SK-N-SH treated with all-trans-retinoic acid at 6 μM for 48 hours (cell line): ENCODE results near the gene SARS1.

Experiments
- ATAC-seq: fragments of 200-7000 bp; cut with Tn5 transposase; 3 replicates; pipeline ENCODE4 v1.9.1; 2020; ENCODE audit warnings: mild to moderate bottlenecking, moderate library complexity
- BACH2 ChIP-seq: fragments of 250-450 bp; sonication (Bioruptor Pico); IDR thresholded peaks from 2 replicates; pipeline ENCODE4 v1.9.0; 2021; ENCODE audit warnings: mild to moderate bottlenecking, borderline replicate concordance
- CSDC2 ChIP-seq: fragments of 250-450 bp; sonication (Bioruptor Pico); IDR thresholded peaks from 2 replicates; pipeline ENCODE4 v1.5.0; 2020; ENCODE audit warnings: mild to moderate bottlenecking, moderate library complexity
- ESRRG ChIP-seq: fragments of 250-450 bp; sonication (Bioruptor Pico); IDR thresholded peaks from 2 replicates; pipeline ENCODE4 v1.6.1; 2021; ENCODE audit warnings: mild to moderate bottlenecking
- GLIS3 ChIP-seq: fragments of 250-450 bp; sonication (Bioruptor Pico); IDR thresholded peaks from 2 replicates; pipeline ENCODE4 v1.5.0; 2020; ENCODE audit warnings: mild to moderate bottlenecking, moderate library complexity
- ISL1 ChIP-seq: fragments of 250-450 bp; sonication (Bioruptor Pico); IDR thresholded peaks from 2 replicates; pipeline ENCODE4 v2.1.2; 2022; ENCODE audit warnings: mild to moderate bottlenecking, moderate library complexity
- PPARA ChIP-seq: fragments of 250-450 bp; sonication (Bioruptor Pico); IDR thresholded peaks from 2 replicates; pipeline ENCODE4 v1.5.0; 2020; ENCODE audit warnings: mild to moderate bottlenecking, borderline replicate concordance
- RARB ChIP-seq: fragments of 250-450 bp; sonication (Bioruptor Pico); IDR thresholded peaks from 2 replicates; pipeline ENCODE4 v1.8.0; 2021; ENCODE audit warnings: mild to moderate bottlenecking, moderate library complexity
- SNAI2 ChIP-seq: fragments of 250-450 bp; sonication (Bioruptor Pico); IDR thresholded peaks from 2 replicates; pipeline ENCODE4 v1.5.0; 2020; ENCODE audit warnings: mild to moderate bottlenecking, moderate library complexity
- TCF4 ChIP-seq: fragments of 250-450 bp; sonication (Bioruptor Pico); IDR thresholded peaks from 2 replicates; pipeline ENCODE4 v1.8.0; 2021; ENCODE audit warnings: mild to moderate bottlenecking, moderate library complexity, borderline replicate concordance
- ZC3H10 ChIP-seq: fragments of 250-450 bp; sonication (Bioruptor Pico); IDR thresholded peaks from 2 replicates; pipeline ENCODE4 v1.5.1; 2021; ENCODE audit warnings: mild to moderate bottlenecking, moderate library complexity
- ZFP3 ChIP-seq: fragments of 250-450 bp; sonication (Bioruptor Pico); IDR thresholded peaks from 2 replicates; pipeline ENCODE4 v1.5.0; 2020; ENCODE audit warnings: mild to moderate bottlenecking, moderate library complexity
- ZNF70 ChIP-seq: fragments of 450-650 bp; formaldehyde crosslinking; IDR thresholded peaks from 2 replicates; pipeline ENCODE4 v1.5.0; 2020; ENCODE audit warnings: mild to moderate bottlenecking, moderate library complexity
- ZNF8 ChIP-seq: fragments of 450-650 bp; formaldehyde crosslinking; IDR thresholded peaks from 2 replicates; pipeline ENCODE4 v1.5.0; 2020; ENCODE audit warnings: mild to moderate bottlenecking, moderate library complexity
- TF ChIP-seq, protein P1 (sequence below): fragments of 250-450 bp; sonication (Bioruptor Pico); IDR thresholded peaks from 2 replicates; pipeline ENCODE4 v1.5.0; 2020; ENCODE audit warnings: mild to moderate bottlenecking, moderate library complexity
- TF ChIP-seq, protein P2 (sequence below): fragments of 250-450 bp; sonication (Bioruptor Pico); IDR thresholded peaks from 2 replicates; pipeline ENCODE4 v1.8.0; 2021; ENCODE audit warnings: low read depth, mild to moderate bottlenecking, moderate library complexity, borderline replicate concordance
- TF ChIP-seq, protein P3 (sequence below): fragments of 250-450 bp; sonication (Bioruptor Pico); IDR thresholded peaks from 2 replicates; pipeline ENCODE4 v1.8.0; 2020; ENCODE audit warnings: mild to moderate bottlenecking, moderate library complexity, borderline replicate concordance
- TF ChIP-seq, protein P4 (sequence below): fragments of 250-450 bp; sonication (Bioruptor Pico); IDR thresholded peaks from 2 replicates; pipeline ENCODE4 v1.5.1; 2020; ENCODE audit warnings: low read depth, mild to moderate bottlenecking, moderate library complexity
- TF ChIP-seq, protein P5 (sequence below): fragments of 250-450 bp; sonication (Bioruptor Pico); IDR thresholded peaks from 2 replicates; pipeline ENCODE4 v1.5.1; 2021; ENCODE audit warnings: mild to moderate bottlenecking, moderate library complexity

SARS1 gene

DNA sequence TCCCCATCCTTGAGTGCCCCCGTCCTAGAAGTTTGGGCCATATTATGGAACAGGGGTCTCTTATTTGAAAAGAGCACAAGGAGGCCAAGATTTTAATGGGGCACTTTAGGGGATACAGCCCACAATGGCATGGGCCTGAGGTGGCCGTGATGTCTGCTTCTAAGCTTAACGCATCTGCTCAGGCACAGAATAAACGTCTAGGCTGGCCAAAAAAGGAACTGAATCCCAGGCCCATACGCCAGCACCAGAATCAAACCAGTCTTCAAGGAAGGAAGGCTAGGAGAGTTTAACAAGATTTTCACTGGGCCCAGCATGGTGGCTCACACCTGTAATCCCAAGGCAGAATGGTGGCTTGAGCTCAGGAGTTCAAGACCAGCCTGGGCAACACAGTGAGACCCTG, 9.2 kb upstream of the SARS1 start (continued):
- TF ChIP-seq, protein P1, sequence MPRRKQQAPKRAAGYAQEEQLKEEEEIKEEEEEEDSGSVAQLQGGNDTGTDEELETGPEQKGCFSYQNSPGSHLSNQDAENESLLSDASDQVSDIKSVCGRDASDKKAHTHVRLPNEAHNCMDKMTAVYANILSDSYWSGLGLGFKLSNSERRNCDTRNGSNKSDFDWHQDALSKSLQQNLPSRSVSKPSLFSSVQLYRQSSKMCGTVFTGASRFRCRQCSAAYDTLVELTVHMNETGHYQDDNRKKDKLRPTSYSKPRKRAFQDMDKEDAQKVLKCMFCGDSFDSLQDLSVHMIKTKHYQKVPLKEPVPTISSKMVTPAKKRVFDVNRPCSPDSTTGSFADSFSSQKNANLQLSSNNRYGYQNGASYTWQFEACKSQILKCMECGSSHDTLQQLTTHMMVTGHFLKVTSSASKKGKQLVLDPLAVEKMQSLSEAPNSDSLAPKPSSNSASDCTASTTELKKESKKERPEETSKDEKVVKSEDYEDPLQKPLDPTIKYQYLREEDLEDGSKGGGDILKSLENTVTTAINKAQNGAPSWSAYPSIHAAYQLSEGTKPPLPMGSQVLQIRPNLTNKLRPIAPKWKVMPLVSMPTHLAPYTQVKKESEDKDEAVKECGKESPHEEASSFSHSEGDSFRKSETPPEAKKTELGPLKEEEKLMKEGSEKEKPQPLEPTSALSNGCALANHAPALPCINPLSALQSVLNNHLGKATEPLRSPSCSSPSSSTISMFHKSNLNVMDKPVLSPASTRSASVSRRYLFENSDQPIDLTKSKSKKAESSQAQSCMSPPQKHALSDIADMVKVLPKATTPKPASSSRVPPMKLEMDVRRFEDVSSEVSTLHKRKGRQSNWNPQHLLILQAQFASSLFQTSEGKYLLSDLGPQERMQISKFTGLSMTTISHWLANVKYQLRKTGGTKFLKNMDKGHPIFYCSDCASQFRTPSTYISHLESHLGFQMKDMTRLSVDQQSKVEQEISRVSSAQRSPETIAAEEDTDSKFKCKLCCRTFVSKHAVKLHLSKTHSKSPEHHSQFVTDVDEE: no peak
- TF ChIP-seq ISL1 (no peak), ESRRG (CRISPR knock-in tag) (no peak)

DNA sequence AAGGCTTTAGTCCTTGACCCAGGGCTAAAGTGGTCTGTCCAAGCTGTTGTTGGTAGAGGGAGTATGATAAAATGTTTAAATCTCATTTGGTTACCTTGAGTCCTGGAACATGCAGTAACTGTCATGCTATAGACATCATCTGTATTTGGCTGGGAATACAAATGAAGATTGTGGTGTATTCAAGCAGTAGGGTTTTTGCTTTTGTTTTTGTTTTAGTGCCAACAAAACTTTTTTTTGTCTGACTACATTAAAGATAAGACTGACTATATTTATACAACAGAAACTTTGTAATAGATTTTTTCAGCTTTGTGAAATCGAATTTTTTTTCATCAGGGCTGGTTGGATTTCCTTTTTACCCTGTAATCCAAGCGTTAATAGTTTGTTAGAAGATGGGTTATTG, 7.4 kb upstream of the SARS1 start:
- TF ChIP-seq ZC3H10 (CRISPR knock-in tag) (no peak), SNAI2 (no peak), PPARA (CRISPR knock-in tag) (no peak), RARB (CRISPR knock-in tag) (no peak), ZFP3 (CRISPR knock-in tag) (no peak), GLIS3 (CRISPR knock-in tag) (no peak), CSDC2 (no peak)
- TF ChIP-seq, protein P2, sequence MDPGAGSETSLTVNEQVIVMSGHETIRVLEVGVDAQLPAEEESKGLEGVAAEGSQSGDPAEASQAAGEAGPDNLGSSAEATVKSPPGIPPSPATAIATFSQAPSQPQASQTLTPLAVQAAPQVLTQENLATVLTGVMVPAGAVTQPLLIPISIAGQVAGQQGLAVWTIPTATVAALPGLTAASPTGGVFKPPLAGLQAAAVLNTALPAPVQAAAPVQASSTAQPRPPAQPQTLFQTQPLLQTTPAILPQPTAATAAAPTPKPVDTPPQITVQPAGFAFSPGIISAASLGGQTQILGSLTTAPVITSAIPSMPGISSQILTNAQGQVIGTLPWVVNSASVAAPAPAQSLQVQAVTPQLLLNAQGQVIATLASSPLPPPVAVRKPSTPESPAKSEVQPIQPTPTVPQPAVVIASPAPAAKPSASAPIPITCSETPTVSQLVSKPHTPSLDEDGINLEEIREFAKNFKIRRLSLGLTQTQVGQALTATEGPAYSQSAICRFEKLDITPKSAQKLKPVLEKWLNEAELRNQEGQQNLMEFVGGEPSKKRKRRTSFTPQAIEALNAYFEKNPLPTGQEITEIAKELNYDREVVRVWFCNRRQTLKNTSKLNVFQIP: no peak
- TF ChIP-seq, all 23 proteins: peak for 0
- no peak for ATAC-seq

DNA sequence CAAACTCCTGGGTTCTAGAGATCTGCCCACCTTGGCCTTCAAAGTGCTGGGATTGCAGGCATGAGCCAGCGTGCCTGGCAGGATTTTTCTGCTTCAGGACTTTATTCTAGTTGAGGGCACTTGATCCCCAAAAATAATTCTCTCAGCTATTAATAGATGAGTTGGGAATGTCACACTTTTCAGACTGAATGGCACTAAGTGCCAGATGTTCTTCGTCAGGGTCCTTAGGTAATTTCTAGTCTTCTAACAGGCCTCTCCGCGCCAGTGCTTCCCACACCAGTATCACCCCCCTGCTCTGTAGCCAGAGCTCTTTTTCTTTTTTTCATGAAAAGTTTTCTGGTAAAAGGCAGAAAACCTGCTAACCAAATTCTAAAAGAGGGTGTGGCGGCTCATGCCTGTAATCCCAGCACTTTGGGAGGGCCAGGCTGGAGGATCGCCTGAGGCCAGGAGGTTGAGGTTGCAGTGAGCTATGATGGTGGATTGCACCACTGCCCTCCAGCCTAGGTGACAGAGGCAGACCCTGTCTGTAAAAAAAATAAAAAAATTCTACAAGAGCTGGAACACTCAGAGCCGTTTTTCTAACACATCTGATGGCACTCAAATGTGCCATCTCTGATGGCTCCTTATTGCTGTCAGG, 6.1 kb upstream of the SARS1 start:
- TF ChIP-seq, protein P3, sequence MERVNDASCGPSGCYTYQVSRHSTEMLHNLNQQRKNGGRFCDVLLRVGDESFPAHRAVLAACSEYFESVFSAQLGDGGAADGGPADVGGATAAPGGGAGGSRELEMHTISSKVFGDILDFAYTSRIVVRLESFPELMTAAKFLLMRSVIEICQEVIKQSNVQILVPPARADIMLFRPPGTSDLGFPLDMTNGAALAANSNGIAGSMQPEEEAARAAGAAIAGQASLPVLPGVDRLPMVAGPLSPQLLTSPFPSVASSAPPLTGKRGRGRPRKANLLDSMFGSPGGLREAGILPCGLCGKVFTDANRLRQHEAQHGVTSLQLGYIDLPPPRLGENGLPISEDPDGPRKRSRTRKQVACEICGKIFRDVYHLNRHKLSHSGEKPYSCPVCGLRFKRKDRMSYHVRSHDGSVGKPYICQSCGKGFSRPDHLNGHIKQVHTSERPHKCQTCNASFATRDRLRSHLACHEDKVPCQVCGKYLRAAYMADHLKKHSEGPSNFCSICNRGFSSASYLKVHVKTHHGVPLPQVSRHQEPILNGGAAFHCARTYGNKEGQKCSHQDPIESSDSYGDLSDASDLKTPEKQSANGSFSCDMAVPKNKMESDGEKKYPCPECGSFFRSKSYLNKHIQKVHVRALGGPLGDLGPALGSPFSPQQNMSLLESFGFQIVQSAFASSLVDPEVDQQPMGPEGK (CRISPR knock-in tag): no peak
- TF ChIP-seq ISL1 (no peak), ESRRG (CRISPR knock-in tag) (no peak), ZNF70 (no peak), ZNF8 (CRISPR knock-in tag) (no peak), RARB (CRISPR knock-in tag) (no peak), PPARA (CRISPR knock-in tag) (no peak), TCF4 (CRISPR knock-in tag) (no peak), BACH2 (CRISPR knock-in tag) (no peak), ZC3H10 (CRISPR knock-in tag) (no peak), CSDC2 (no peak)
- TF ChIP-seq, protein P4, sequence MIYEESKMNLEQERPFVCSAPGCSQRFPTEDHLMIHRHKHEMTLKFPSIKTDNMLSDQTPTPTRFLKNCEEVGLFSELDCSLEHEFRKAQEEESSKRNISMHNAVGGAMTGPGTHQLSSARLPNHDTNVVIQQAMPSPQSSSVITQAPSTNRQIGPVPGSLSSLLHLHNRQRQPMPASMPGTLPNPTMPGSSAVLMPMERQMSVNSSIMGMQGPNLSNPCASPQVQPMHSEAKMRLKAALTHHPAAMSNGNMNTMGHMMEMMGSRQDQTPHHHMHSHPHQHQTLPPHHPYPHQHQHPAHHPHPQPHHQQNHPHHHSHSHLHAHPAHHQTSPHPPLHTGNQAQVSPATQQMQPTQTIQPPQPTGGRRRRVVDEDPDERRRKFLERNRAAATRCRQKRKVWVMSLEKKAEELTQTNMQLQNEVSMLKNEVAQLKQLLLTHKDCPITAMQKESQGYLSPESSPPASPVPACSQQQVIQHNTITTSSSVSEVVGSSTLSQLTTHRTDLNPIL (CRISPR knock-in tag): no peak
- TF ChIP-seq, protein P2: no peak
- TF ChIP-seq, protein P5, sequence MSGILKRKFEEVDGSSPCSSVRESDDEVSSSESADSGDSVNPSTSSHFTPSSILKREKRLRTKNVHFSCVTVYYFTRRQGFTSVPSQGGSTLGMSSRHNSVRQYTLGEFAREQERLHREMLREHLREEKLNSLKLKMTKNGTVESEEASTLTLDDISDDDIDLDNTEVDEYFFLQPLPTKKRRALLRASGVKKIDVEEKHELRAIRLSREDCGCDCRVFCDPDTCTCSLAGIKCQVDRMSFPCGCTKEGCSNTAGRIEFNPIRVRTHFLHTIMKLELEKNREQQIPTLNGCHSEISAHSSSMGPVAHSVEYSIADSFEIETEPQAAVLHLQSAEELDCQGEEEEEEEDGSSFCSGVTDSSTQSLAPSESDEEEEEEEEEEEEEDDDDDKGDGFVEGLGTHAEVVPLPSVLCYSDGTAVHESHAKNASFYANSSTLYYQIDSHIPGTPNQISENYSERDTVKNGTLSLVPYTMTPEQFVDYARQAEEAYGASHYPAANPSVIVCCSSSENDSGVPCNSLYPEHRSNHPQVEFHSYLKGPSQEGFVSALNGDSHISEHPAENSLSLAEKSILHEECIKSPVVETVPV: no peak
- ATAC-seq: no peak
